ENCODE data around the gene SOWAHC.

- no peak for TF ChIP-seq CTCF (IDR thresholded peaks at IDR 0.05)
- no peak for TF ChIP-seq EZH2 (IDR thresholded peaks at IDR 0.05)
- TF ChIP-seq EZH2phosphoT487 (IDR thresholded peaks at IDR 0.05) = no peak
These were observed 2.6 kb upstream of the SOWAHC start for GRCh38 chr2:109611467-109612095.
